CD14-positive monocyte (primary cell): ENCODE measurements around the gene MUC20. TPM values are rescaled to one million over a fixed set of nuclear protein-coding genes. Genes with fewer than 3 reads are reported as not detected.

Experiments used
- DNase-seq, 3 donors: peaks; one replicate each; pipeline ENCODE4 v3.0.0-alpha.2; 2011 to 2022
- H2AFZ ChIP-seq: 2 replicates; pipeline ENCODE4 v1.6.0; 2012; ENCODE audit warnings: mild to moderate bottlenecking, low read depth, low read length, inconsistent platforms; ENCODE audit not compliant: insufficient read depth, poor library complexity, severe bottlenecking
- H3K27ac ChIP-seq, 2 donors: 1 replicate in 1 of 2; 2 replicates in 1 of 2; pipeline ENCODE4 v1.5.1; 2012 to 2013; ENCODE audit warnings: low read length in 2 of 2, control low read depth in 1 of 2, inconsistent platforms in 1 of 2, low read depth in 1 of 2, mild to moderate bottlenecking in 1 of 2
- H3K27me3 ChIP-seq, 2 donors: one replicate each; pipeline versions ENCODE4 v1.6.0 to v1.6.1; 2011 to 2013; ENCODE audit warnings: low read length in 2 of 2; ENCODE audit not compliant: control insufficient read depth in 2 of 2, insufficient read depth in 2 of 2
- H3K36me3 ChIP-seq, 2 donors: replicated peaks in 1 of 2; 1 replicate in 1 of 2; 2 replicates in 1 of 2; pipeline versions ENCODE4 v1.5.1 to v1.6.1; 2012 to 2013; ENCODE audit warnings: low read length in 2 of 2, control low read depth in 1 of 2, inconsistent platforms in 1 of 2, mild to moderate bottlenecking in 1 of 2; ENCODE audit not compliant: insufficient read depth in 2 of 2, control insufficient read depth in 1 of 2
- H3K4me1 ChIP-seq, 2 donors: 1 replicate in 1 of 2; 2 replicates in 1 of 2; pipeline versions ENCODE4 v1.5.1 to v1.6.1; 2012 to 2013; ENCODE audit warnings: low read length in 2 of 2, control low read depth in 1 of 2, inconsistent platforms in 1 of 2, mild to moderate bottlenecking in 1 of 2, moderate library complexity in 1 of 2; ENCODE audit not compliant: insufficient read depth in 2 of 2, control insufficient read depth in 1 of 2
- H3K4me2 ChIP-seq: replicated peaks from 2 replicates; pipeline ENCODE3; 2012; ENCODE audit warnings: low read length, moderate library complexity, mild to moderate bottlenecking; ENCODE audit not compliant: poor library complexity, severe bottlenecking; ENCODE audit errors: extremely low read depth
- H3K4me3 ChIP-seq, 3 experiments: fragments of 200-600 bp in 1 of 3; sonication (generic) in 1 of 3; replicated peaks in 1 of 3; 1 replicate in 2 of 3; 2 replicates in 1 of 3; pipeline ENCODE4 v1.5.1; 2011 to 2013; ENCODE audit warnings: low read length in 3 of 3, mild to moderate bottlenecking in 3 of 3, control low read depth in 2 of 3, low read depth in 2 of 3, inconsistent platforms in 1 of 3, moderate library complexity in 1 of 3
- H3K79me2 ChIP-seq: 2 replicates; pipeline ENCODE4 v1.6.0; 2012; ENCODE audit warnings: mild to moderate bottlenecking, control low read depth, inconsistent platforms, low read length, moderate library complexity; ENCODE audit not compliant: insufficient read depth
- H3K9ac ChIP-seq: 2 replicates; pipeline ENCODE4 v1.6.0; 2017; ENCODE audit warnings: low read length, mild to moderate bottlenecking; ENCODE audit not compliant: insufficient read depth, poor library complexity, severe bottlenecking
- H3K9me3 ChIP-seq, 2 donors: replicated peaks in 1 of 2; 1 replicate in 1 of 2; 2 replicates in 1 of 2; pipeline versions ENCODE4 v1.5.1 to v1.6.1; 2012 to 2013; ENCODE audit warnings: low read length in 2 of 2, control low read depth in 1 of 2; ENCODE audit not compliant: control insufficient read depth in 1 of 2, insufficient read depth in 1 of 2
- H4K20me1 ChIP-seq: 2 replicates; pipeline ENCODE4 v1.6.0; 2012; ENCODE audit warnings: mild to moderate bottlenecking, low read length, control low read depth, moderate library complexity; ENCODE audit not compliant: insufficient read depth
- H3K27ac Mint-ChIP-seq, 7 donors: one replicate each; pipeline ENCODE4 v1.8.0; 2020; ENCODE audit warnings: mild to moderate bottlenecking in 7 of 7, mixed read lengths in 7 of 7, moderate library complexity in 6 of 7, inconsistent platforms in 2 of 7
- H3K27me3 Mint-ChIP-seq, 3 donors: one replicate each; pipeline ENCODE4 v1.8.0; 2021 to 2022; ENCODE audit warnings: low read depth in 3 of 3, mild to moderate bottlenecking in 3 of 3, mixed read lengths in 3 of 3, moderate library complexity in 3 of 3, inconsistent platforms in 1 of 3
- H3K36me3 Mint-ChIP-seq, 2 donors: one replicate each; pipeline ENCODE4 v1.8.0; 2020; ENCODE audit warnings: mixed read lengths in 2 of 2, inconsistent platforms in 1 of 2, mild to moderate bottlenecking in 1 of 2
- H3K4me1 Mint-ChIP-seq: one replicate; pipeline ENCODE4 v1.8.0; 2020; ENCODE audit warnings: mild to moderate bottlenecking, mixed read lengths
- H3K4me3 Mint-ChIP-seq, 2 donors: one replicate each; pipeline ENCODE4 v1.8.0; 2020; ENCODE audit warnings: mild to moderate bottlenecking in 2 of 2, mixed read lengths in 2 of 2, moderate library complexity in 1 of 2
- H3K9me3 Mint-ChIP-seq, 7 donors: one replicate each; pipeline ENCODE4 v1.8.0; 2020 to 2022; ENCODE audit warnings: mixed read lengths in 7 of 7, mild to moderate bottlenecking in 6 of 7, moderate library complexity in 6 of 7, inconsistent platforms in 2 of 7
- WGBS: methylation state at CpG from one replicate; pipeline ENCODE4 v1.1.5; 2013; ENCODE audit warnings: missing lambda C conversion rate; ENCODE audit not compliant: insufficient coverage; 5-methylcytosine and 5-hydroxymethylcytosine counted together
- intact Hi-C, 2 donors: fragments of 100-400 bp; cut with micrococcal nuclease; formaldehyde crosslinking; loops; one replicate each; pipeline versions ENCODE4 v1.15.0 to v1.15.1; 2023
- polyA plus RNA-seq, 3 donors: library from polyadenylated mRNA; depleted of rRNA in 1 of 3; unstranded in 2 of 3; stranded (reverse) in 1 of 3; fragments of 300-500 nt in 2 of 3; fragments of >200 nt in 1 of 3; fragmentation: Illumina TruSeq in 2 of 3; gene quantifications; 1 replicate in 2 of 3; 2 replicates in 1 of 3; pipeline ENCODE4 v1.2.3, GENCODE V29; 2012 to 2021
- TF ChIP-seq, protein P1 (sequence below): fragments of 200-600 bp; IDR thresholded peaks from one replicate; pipeline ENCODE4 v1.8.0; 2022; ENCODE audit warnings: antibody characterized with exemption, mild to moderate bottlenecking

MUC20 gene
- polyA plus RNA-seq, 3 donors: 5.4 TPM; not detected in 2

DNA sequence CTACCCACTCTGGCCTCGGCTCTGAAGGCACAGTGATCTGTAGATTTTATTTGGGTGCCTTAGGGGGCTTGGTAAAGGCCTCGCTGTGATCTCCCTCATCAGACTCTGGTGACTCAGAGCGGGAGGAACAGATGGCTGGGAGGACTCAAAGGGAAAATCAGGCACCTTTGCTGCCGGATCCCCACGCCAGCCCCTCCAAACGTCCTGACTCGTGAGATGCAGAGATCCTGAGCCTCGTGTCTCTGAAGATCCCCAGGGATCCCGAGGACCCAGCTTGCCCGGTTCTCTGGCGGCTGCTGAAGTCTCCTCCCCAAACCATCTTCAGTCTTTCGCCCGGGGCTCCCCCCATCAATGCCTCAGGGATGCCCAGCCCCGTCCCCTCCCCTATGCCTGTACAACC lies 32.8 kb downstream of the MUC20 start:
- no peaks in the 10 kb centered on the region for H3K36me3 Mint-ChIP-seq
- intact Hi-C loops: no loop called here
- Histone ChIP-seq H3K27ac (no peak overlapping the region), H3K4me2 (no peak overlapping the region), H3K4me1 (no peaks in the 10 kb centered on the region), H3K36me3 (no peaks in the 10 kb centered on the region), H3K9ac (no peak overlapping the region), H4K20me1 (no peaks in the 10 kb centered on the region), H3K79me2 (no peaks in the 10 kb centered on the region), H3K27me3 (peaks cover 0 to 12% of the 10 kb centered on the region in 2 donors), H2AFZ (no peak overlapping the region), H3K4me3 (no peak overlapping the region), H3K9me3 (no peaks in the 10 kb centered on the region)
- no peak overlapping the region for H3K27ac Mint-ChIP-seq
- no peak for DNase-seq
- TF ChIP-seq, protein P1, sequence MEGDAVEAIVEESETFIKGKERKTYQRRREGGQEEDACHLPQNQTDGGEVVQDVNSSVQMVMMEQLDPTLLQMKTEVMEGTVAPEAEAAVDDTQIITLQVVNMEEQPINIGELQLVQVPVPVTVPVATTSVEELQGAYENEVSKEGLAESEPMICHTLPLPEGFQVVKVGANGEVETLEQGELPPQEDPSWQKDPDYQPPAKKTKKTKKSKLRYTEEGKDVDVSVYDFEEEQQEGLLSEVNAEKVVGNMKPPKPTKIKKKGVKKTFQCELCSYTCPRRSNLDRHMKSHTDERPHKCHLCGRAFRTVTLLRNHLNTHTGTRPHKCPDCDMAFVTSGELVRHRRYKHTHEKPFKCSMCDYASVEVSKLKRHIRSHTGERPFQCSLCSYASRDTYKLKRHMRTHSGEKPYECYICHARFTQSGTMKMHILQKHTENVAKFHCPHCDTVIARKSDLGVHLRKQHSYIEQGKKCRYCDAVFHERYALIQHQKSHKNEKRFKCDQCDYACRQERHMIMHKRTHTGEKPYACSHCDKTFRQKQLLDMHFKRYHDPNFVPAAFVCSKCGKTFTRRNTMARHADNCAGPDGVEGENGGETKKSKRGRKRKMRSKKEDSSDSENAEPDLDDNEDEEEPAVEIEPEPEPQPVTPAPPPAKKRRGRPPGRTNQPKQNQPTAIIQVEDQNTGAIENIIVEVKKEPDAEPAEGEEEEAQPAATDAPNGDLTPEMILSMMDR: no peak
- WGBS: 97% methylated on average over 12 of the region's 14 CpGs
- H3K27me3 Mint-ChIP-seq: peaks cover 19 to 33% (median 22%) of the 10 kb centered on the region in 3 donors
- no peak overlapping the region for H3K4me3 Mint-ChIP-seq
- no peaks in the 10 kb centered on the region for H3K4me1 Mint-ChIP-seq
- peaks cover 0 to 2% (median 0%) of the 10 kb centered on the region in 7 donors for H3K9me3 Mint-ChIP-seq

DNA sequence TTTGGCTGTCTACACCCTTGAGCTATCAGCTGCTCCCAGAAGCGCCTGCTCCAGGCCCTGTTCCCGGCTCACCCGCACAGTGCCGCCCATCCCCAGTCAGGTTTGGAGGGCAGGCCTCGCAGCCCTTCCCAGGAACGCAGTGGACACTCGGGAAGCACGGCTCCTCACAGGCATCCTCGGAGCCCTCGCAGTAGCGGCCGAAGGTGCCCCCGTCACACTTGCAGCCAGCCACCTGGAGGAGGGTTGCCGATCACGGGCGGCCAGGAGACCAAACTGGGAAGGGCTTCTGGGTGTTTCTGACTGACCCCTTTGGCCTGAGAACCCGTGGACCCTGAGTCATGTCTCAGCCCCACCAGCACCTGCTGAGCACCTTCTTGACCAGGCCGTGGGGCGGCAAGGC lies 33.4 kb downstream of the MUC20 start:
- H3K36me3 ChIP-seq: no peaks in the 10 kb centered on the region
- H3K79me2 ChIP-seq: no peaks in the 10 kb centered on the region
- no peak overlapping the region for H3K4me3 ChIP-seq
- H3K27ac ChIP-seq: no peak overlapping the region
- intact Hi-C loops: no loop called here
- H2AFZ ChIP-seq: no peak overlapping the region
- no peak overlapping the region for H3K9ac ChIP-seq
- no peaks in the 10 kb centered on the region for H4K20me1 ChIP-seq
- no peaks in the 10 kb centered on the region for H3K9me3 ChIP-seq
- TF ChIP-seq, protein P1: no peak
- H3K4me2 ChIP-seq: no peak overlapping the region
- peaks cover 0 to 12% of the 10 kb centered on the region in 2 donors for H3K27me3 ChIP-seq
- peaks cover 18 to 32% (median 19%) of the 10 kb centered on the region in 3 donors for H3K27me3 Mint-ChIP-seq
- no peaks in the 10 kb centered on the region for H3K36me3 Mint-ChIP-seq
- no peak overlapping the region for H3K4me3 Mint-ChIP-seq
- no peak for DNase-seq
- WGBS: 98% methylated on average over 19 of the region's 19 CpGs
- H3K27ac Mint-ChIP-seq: no peak overlapping the region
- H3K4me1 ChIP-seq: no peaks in the 10 kb centered on the region
- peaks cover 0 to 2% (median 0%) of the 10 kb centered on the region in 7 donors for H3K9me3 Mint-ChIP-seq
- no peaks in the 10 kb centered on the region for H3K4me1 Mint-ChIP-seq
